Psoas muscle (tissue), 8 donors: ENCODE data around the gene COQ8B. TPM values are rescaled to one million over a fixed set of nuclear protein-coding genes. Genes with fewer than 3 reads are reported as not detected.

Experiments used
- ATAC-seq, 4 donors: fragments of 200-7000 bp; cut with Tn5 transposase; one replicate each; pipeline ENCODE4 v1.9.1; 2020; ENCODE audit warnings: moderate library complexity in 3 of 4, mild to moderate bottlenecking in 2 of 4
- DNase-seq, 2 donors: peaks; one replicate each; pipeline ENCODE4 v3.0.0-alpha.2; 2020
- H3K27ac ChIP-seq: fragments of 200-600 bp; one replicate; pipeline ENCODE4 v1.8.0; 2022
- H3K27me3 ChIP-seq, 3 donors: fragments of 200-600 bp in 1 of 3; one replicate each; pipeline versions ENCODE4 v1.6.1 to v1.8.0; 2013 to 2022; ENCODE audit warnings: low read length in 2 of 3, mild to moderate bottlenecking in 2 of 3, moderate library complexity in 1 of 3; ENCODE audit not compliant: insufficient read depth in 3 of 3
- H3K36me3 ChIP-seq, 2 donors: fragments of 200-600 bp in 1 of 2; one replicate each; pipeline versions ENCODE4 v1.6.1 to v1.8.0; 2013 to 2022; ENCODE audit warnings: low read depth in 1 of 2, mild to moderate bottlenecking in 1 of 2, moderate library complexity in 1 of 2; ENCODE audit not compliant: insufficient read depth in 1 of 2
- H3K4me1 ChIP-seq: fragments of 200-600 bp; one replicate; pipeline ENCODE4 v1.8.0; 2022
- H3K4me3 ChIP-seq: fragments of 200-600 bp; one replicate; pipeline ENCODE4 v1.8.0; 2022; ENCODE audit warnings: mild to moderate bottlenecking
- H3K9me3 ChIP-seq: fragments of 200-600 bp; one replicate; pipeline ENCODE4 v1.8.0; 2022
- WGBS, 3 donors: extraction: QIAGEN DNeasy Blood & Tissue Kit; methylation state at CpG; one replicate each; pipeline versions ENCODE4 v1.1.6 to v1.1.7; 2013; 5-methylcytosine and 5-hydroxymethylcytosine counted together
- intact Hi-C, 2 donors: fragments of 100-400 bp; cut with DNase I; formaldehyde crosslinking; loops; one replicate each; pipeline versions ENCODE4 v1.11.0 to v1.14.2; 2022
- polyA plus RNA-seq, 3 donors: library from polyadenylated mRNA; stranded (reverse); fragments of 200-250 nt; gene quantifications; one replicate each; pipeline ENCODE4 v1.2.3, GENCODE V29; 2013
- total RNA-seq, 4 donors: library from RNA; stranded (reverse); fragmentation: NEBNext Ultra II Directional in 2 of 4; extraction: Animal tissue kit (Norgen Biotek cat#: 25700) in 2 of 4; gene quantifications; one replicate each; pipeline versions ENCODE4 v1.2.1 to v1.2.4, GENCODE V29; 2021 to 2023
- TF ChIP-seq, protein P1 (sequence below): fragments of 200-600 bp; IDR thresholded peaks from one replicate; pipeline ENCODE4 v1.8.0; 2022; ENCODE audit warnings: antibody characterized with exemption
- donor health status: healthy with polysubstance abuse.
- donor health status: DM: no; HTN: no; CAD: no; lungs with moderate emphysema.
- donor health status: Bipolar disorder and iron deficiency.
- donor health status: healthy.
- donor health status: DM: yes; HTN: yes; CAD: no.
- donor health status: DM: no; HTN: no; CAD: no.
- donor health status: DM: no; HTN: no; CAD: no.
- donor health status: DM: yes; HTN: yes; CAD: no.

COQ8B gene
- total and polyA plus RNA-seq, 7 donors = 6.8 to 43.1 (median 14.4) TPM

DNA sequence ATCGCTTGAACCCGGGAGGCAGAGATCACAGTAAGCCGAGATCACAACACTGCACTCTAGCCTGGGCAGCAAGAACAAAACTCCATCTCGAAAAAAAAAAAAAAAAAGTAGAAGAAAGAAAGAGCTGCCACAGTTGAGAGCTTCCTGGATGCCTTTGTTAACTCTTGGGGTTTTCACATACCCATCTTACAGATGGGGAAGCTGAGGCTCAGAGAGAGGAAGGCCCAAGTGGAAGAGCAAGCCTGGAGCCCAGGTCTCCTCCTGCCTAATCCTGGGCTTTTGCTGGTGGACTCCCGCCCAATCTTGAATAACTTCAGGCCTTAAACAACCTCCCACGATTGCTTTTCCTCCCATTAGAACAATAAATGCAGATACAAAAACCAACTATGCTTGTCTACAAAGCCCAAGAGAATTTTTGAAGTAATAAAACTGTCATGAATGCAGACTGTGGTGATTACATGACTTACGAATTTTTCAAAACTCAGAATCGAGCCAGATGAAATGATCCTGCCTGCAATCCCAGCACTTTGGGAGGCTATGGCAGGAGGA, 73.9 kb downstream of the COQ8B start:
- H3K4me3 ChIP-seq = no peak overlapping the region
- ATAC-seq (no peak), DNase-seq (no peak)
- no peaks in the 10 kb centered on the region for H3K9me3 ChIP-seq
- no peaks in the 10 kb centered on the region for H3K36me3 ChIP-seq
- TF ChIP-seq, protein P1, sequence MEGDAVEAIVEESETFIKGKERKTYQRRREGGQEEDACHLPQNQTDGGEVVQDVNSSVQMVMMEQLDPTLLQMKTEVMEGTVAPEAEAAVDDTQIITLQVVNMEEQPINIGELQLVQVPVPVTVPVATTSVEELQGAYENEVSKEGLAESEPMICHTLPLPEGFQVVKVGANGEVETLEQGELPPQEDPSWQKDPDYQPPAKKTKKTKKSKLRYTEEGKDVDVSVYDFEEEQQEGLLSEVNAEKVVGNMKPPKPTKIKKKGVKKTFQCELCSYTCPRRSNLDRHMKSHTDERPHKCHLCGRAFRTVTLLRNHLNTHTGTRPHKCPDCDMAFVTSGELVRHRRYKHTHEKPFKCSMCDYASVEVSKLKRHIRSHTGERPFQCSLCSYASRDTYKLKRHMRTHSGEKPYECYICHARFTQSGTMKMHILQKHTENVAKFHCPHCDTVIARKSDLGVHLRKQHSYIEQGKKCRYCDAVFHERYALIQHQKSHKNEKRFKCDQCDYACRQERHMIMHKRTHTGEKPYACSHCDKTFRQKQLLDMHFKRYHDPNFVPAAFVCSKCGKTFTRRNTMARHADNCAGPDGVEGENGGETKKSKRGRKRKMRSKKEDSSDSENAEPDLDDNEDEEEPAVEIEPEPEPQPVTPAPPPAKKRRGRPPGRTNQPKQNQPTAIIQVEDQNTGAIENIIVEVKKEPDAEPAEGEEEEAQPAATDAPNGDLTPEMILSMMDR = no peak
- H3K27me3 ChIP-seq = no peaks in the 10 kb centered on the region
- intact Hi-C loops = no loop called here
- no peak overlapping the region for H3K27ac ChIP-seq
- H3K4me1 ChIP-seq = peaks cover 12% of the 10 kb centered on the region
- WGBS, 3 donors = 69 to 78% (median 70%) methylated on average over 8 of the region's 8 CpGs

DNA sequence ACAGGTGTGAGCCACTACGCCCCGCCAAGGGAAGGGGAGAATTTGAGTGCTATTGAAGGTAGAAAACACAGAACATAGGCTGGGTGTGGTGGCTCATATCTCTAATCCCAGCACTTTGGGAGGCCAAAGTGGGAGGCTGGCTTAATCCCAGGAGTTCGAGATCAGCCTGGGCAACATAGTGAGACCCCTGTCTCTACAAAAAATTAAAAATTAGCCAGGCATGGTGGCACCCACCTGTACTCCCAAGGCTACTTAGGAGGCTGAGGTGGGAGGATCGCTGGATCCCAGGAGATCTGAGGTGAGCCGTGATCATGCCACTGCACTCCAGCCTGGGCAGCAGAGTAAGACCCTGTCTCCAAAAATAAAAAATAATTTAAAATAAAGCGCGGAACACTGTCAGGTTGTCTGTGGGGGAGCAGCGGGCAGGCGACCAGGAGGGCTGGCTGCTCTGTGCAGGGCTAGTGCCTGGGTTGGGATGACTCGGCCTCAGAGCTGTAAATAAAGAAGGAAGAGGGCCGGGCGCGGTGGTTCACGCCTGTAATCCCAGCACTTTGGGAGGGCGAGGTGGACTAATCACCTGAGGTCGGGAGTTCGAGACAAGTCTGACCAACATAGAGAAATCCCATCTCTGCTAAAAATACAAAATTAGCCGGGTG, 74.5 kb downstream of the COQ8B start:
- TF ChIP-seq, protein P1 = no peak
- no peak for DNase-seq
- H3K4me1 ChIP-seq = peaks cover 12% of the 10 kb centered on the region

More for the DNA sequence above, 74.5 kb downstream of the COQ8B start:
- H3K27ac ChIP-seq = no peak overlapping the region
- no peaks in the 10 kb centered on the region for H3K36me3 ChIP-seq
- ATAC-seq = no peak
- 94 to 95% (median 94%) methylated on average over 18 of the region's 18 CpGs for WGBS, 3 donors
- H3K4me3 ChIP-seq = no peak overlapping the region
- H3K27me3 ChIP-seq = no peaks in the 10 kb centered on the region
- intact Hi-C loops = no loop called here
- no peaks in the 10 kb centered on the region for H3K9me3 ChIP-seq

Other genes with a start within 250 kb of the COQ8B start
- 1 to 10 TPM; 1.8 to 4.7 (median 2.8) TPM for gene SPTBN4, start 249.9 kb downstream of the COQ8B start, total RNA-seq
- gene SPTBN4, start 249.9 kb downstream of the COQ8B start, polyA plus RNA-seq = 1 to 10 TPM in 2 of 3 donors, under 1 TPM in 1; 0.66 to 2.9 (median 2.8) TPM
- gene SHKBP1, start 140.0 kb downstream of the COQ8B start, total RNA-seq = 10 to 100 TPM; 12.4 to 17.4 (median 16.1) TPM
- gene SHKBP1, start 140.0 kb downstream of the COQ8B start, polyA plus RNA-seq = 10 to 100 TPM; 14.0 to 21.7 (median 20.3) TPM
- gene LTBP4, start 115.5 kb downstream of the COQ8B start, total RNA-seq = 10 to 100 TPM; 24.1 to 55.8 (median 44.0) TPM
- 10 to 100 TPM; 16.0 to 23.8 (median 20.6) TPM for gene LTBP4, start 115.5 kb downstream of the COQ8B start, polyA plus RNA-seq
- 10 to 100 TPM; 12.0 to 13.3 (median 12.9) TPM for gene NUMBL, start 26.2 kb downstream of the COQ8B start, total RNA-seq
- 1 to 10 TPM; 3.3 to 5.5 (median 4.1) TPM for gene NUMBL, start 26.2 kb downstream of the COQ8B start, polyA plus RNA-seq
- 10 to 100 TPM in 3 of 4 donors, 1 to 10 TPM in 1; 6.9 to 16.7 (median 14.2) TPM for gene ITPKC, start 226 bp upstream of the COQ8B start, total RNA-seq
- gene ITPKC, start 226 bp upstream of the COQ8B start, polyA plus RNA-seq = 10 to 100 TPM; 10.2 to 19.2 (median 16.6) TPM
- gene ACTMAP, start 33.6 kb upstream of the COQ8B start, total RNA-seq = 10 to 100 TPM in 2 of 4 donors, 1 to 10 TPM in 2; 6.7 to 13.3 (median 9.6) TPM
- gene ACTMAP, start 33.6 kb upstream of the COQ8B start, polyA plus RNA-seq = 1 to 10 TPM; 5.1 to 8.9 (median 6.6) TPM
- gene SNRPA, start 34.3 kb upstream of the COQ8B start, total RNA-seq = 10 to 100 TPM; 27.5 to 43.6 (median 33.5) TPM
- gene SNRPA, start 34.3 kb upstream of the COQ8B start, polyA plus RNA-seq = 10 to 100 TPM; 21.5 to 34.2 (median 22.5) TPM
- gene MIA, start 58.6 kb upstream of the COQ8B start, total RNA-seq = 1 to 10 TPM in 1 of 4 donors, not detected in 3; 1.3 TPM
- gene MIA, start 58.6 kb upstream of the COQ8B start, polyA plus RNA-seq = under 1 TPM in 2 of 3 donors, not detected in 1; 0.38 to 0.77 TPM
- gene RAB4B, start 61.4 kb upstream of the COQ8B start, total RNA-seq = 10 to 100 TPM in 3 of 4 donors, 1 to 10 TPM in 1; 8.2 to 14.5 (median 13.9) TPM
- 10 to 100 TPM; 19.2 to 28.7 (median 23.4) TPM for gene RAB4B, start 61.4 kb upstream of the COQ8B start, polyA plus RNA-seq
- gene EGLN2, start 82.3 kb upstream of the COQ8B start, total RNA-seq = 10 to 100 TPM; 34.9 to 42.9 (median 38.9) TPM
- gene EGLN2, start 82.3 kb upstream of the COQ8B start, polyA plus RNA-seq = 10 to 100 TPM; 45.8 to 67.6 (median 50.0) TPM
- under 1 TPM in 1 of 4 donors, not detected in 3; 0.32 TPM for gene CYP2A6, start 133.6 kb upstream of the COQ8B start, total RNA-seq
- gene CYP2A6, start 133.6 kb upstream of the COQ8B start, polyA plus RNA-seq = not detected
- gene CYP2A7, start 165.3 kb upstream of the COQ8B start, total RNA-seq = under 1 TPM in 1 of 4 donors, not detected in 3; 0.71 TPM
- not detected for gene CYP2A7, start 165.3 kb upstream of the COQ8B start, polyA plus RNA-seq